ENCODE data around the gene BNIPL. TPM values are rescaled to one million over a fixed set of nuclear protein-coding genes. Genes with fewer than 3 reads are reported as not detected.

Gene BNIPL
- total RNA-seq, 1 donor from 2014 or later, result not detected

- peak; percentile 95 for TF ChIP-seq CTCF (conservative IDR thresholded peaks at IDR 0.05; ENCODE audit: low read depth, low read length)
- H3K4me3 ChIP-seq (ENCODE audit: low read depth, low read length), result no peak overlapping the region
- no peak for DNase-seq (ENCODE audit: low read depth)
Observed at GRCh38 chr1:151024540-151025146, 11.7 kb upstream of the BNIPL start.

GRCh38 chr1:151026460-151026859, 9.9 kb upstream of the BNIPL start:
- no peak for TF ChIP-seq CTCF (conservative IDR thresholded peaks at IDR 0.05; ENCODE audit: low read depth, low read length)
- no peak for DNase-seq (ENCODE audit: low read depth)
- H3K4me3 ChIP-seq (ENCODE audit: low read depth, low read length), result no peak overlapping the region

- no peak for DNase-seq (ENCODE audit: low read depth)
- TF ChIP-seq CTCF (conservative IDR thresholded peaks at IDR 0.05; ENCODE audit: low read depth, low read length), result no peak
- no peak overlapping the region for H3K4me3 ChIP-seq (ENCODE audit: low read depth, low read length)
Observed at GRCh38 chr1:151032164-151032563, 4.2 kb upstream of the BNIPL start.

GRCh38 chr1:151035167-151035566, 1.2 kb upstream of the BNIPL start:
- TF ChIP-seq CTCF (conservative IDR thresholded peaks at IDR 0.05; ENCODE audit: low read depth, low read length), result no peak
- no peak for DNase-seq (ENCODE audit: low read depth)
- no peak overlapping the region for H3K4me3 ChIP-seq (ENCODE audit: low read depth, low read length)

GRCh38 chr1:151037032-151037431, 646 bp downstream of the BNIPL start:
- no peak overlapping the region for H3K4me3 ChIP-seq (ENCODE audit: low read depth, low read length)
- TF ChIP-seq CTCF (conservative IDR thresholded peaks at IDR 0.05; ENCODE audit: low read depth, low read length), result no peak
- DNase-seq (ENCODE audit: low read depth), result no peak

- DNase-seq (ENCODE audit: low read depth), result no peak
- no peak for TF ChIP-seq CTCF (conservative IDR thresholded peaks at IDR 0.05; ENCODE audit: low read depth, low read length)
- no peak overlapping the region for H3K4me3 ChIP-seq (ENCODE audit: low read depth, low read length)
Observed at GRCh38 chr1:151039521-151039920, 3.1 kb downstream of the BNIPL start.

GRCh38 chr1:151043163-151043562, 6.8 kb downstream of the BNIPL start:
- H3K4me3 ChIP-seq (ENCODE audit: low read depth, low read length), result no peak overlapping the region
- DNase-seq (ENCODE audit: low read depth), result no peak
- TF ChIP-seq CTCF (conservative IDR thresholded peaks at IDR 0.05; ENCODE audit: low read depth, low read length), result no peak
